HEK293 (cell line): ENCODE measurements around the gene COA8.

Experiments
- BCL11B ChIP-seq: fragments of 450-650 bp; formaldehyde crosslinking; IDR thresholded peaks from 2 replicates; pipeline ENCODE4 v1.5.1; 2016; ENCODE audit warnings: low read depth, missing biosample characterization, missing genetic modification characterization
- GLI2 ChIP-seq: fragments of 450-650 bp; formaldehyde crosslinking; IDR thresholded peaks from 2 replicates; pipeline ENCODE4; 2017; ENCODE audit warnings: missing biosample characterization, missing genetic modification characterization, low read depth, borderline replicate concordance
- GLIS1 ChIP-seq: fragments of 450-650 bp; formaldehyde crosslinking; IDR thresholded peaks from 2 replicates; pipeline ENCODE4 v1.5.1; 2016; ENCODE audit warnings: missing biosample characterization, missing genetic modification characterization
- KLF9 ChIP-seq: fragments of 450-650 bp; formaldehyde crosslinking; IDR thresholded peaks from 2 replicates; pipeline ENCODE4 v1.5.1; 2016; ENCODE audit warnings: missing biosample characterization, missing genetic modification characterization, low read depth
- OSR2 ChIP-seq: fragments of 450-650 bp; formaldehyde crosslinking; IDR thresholded peaks from 2 replicates; pipeline ENCODE4 v1.5.1; 2016; ENCODE audit warnings: missing biosample characterization, missing genetic modification characterization
- ZBTB6 ChIP-seq: fragments of 450-650 bp; formaldehyde crosslinking; IDR thresholded peaks from 2 replicates; pipeline ENCODE4 v1.5.1; 2017; ENCODE audit warnings: missing biosample characterization, missing genetic modification characterization
- ZFHX2 ChIP-seq: fragments of 450-650 bp; formaldehyde crosslinking; conservative IDR thresholded peaks from 2 replicates; pipeline ENCODE4 v1.5.1; 2016; ENCODE audit warnings: missing biosample characterization, missing genetic modification characterization
- ZNF140 ChIP-seq: fragments of 450-650 bp; formaldehyde crosslinking; IDR thresholded peaks from 2 replicates; pipeline ENCODE4 v1.5.1; 2016; ENCODE audit warnings: missing biosample characterization, missing genetic modification characterization
- ZNF157 ChIP-seq: fragments of 450-650 bp; formaldehyde crosslinking; IDR thresholded peaks from 2 replicates; pipeline ENCODE4 v1.5.1; 2016; ENCODE audit warnings: missing biosample characterization, missing genetic modification characterization
- ZNF19 ChIP-seq: fragments of 450-650 bp; formaldehyde crosslinking; IDR thresholded peaks from 2 replicates; pipeline ENCODE4; 2016; ENCODE audit warnings: missing biosample characterization, missing genetic modification characterization, low read depth
- ZNF214 ChIP-seq: fragments of 450-650 bp; formaldehyde crosslinking; IDR thresholded peaks from 2 replicates; pipeline ENCODE4 v1.5.1; 2017; ENCODE audit warnings: missing biosample characterization, mild to moderate bottlenecking, missing genetic modification characterization, borderline replicate concordance
- ZNF239 ChIP-seq: fragments of 450-650 bp; formaldehyde crosslinking; IDR thresholded peaks from 2 replicates; pipeline ENCODE4 v1.5.1; 2016; ENCODE audit warnings: missing biosample characterization, missing genetic modification characterization
- ZNF26 ChIP-seq: fragments of 450-650 bp; formaldehyde crosslinking; IDR thresholded peaks from 2 replicates; pipeline ENCODE4 v1.5.1; 2016; ENCODE audit warnings: missing biosample characterization, missing genetic modification characterization
- ZNF266 ChIP-seq: fragments of 450-650 bp; formaldehyde crosslinking; IDR thresholded peaks from 2 replicates; pipeline ENCODE4 v1.5.1; 2016; ENCODE audit warnings: missing biosample characterization, missing genetic modification characterization, low read depth
- ZNF274 ChIP-seq, 2 experiments: fragments of 200-500 bp in 1 of 2; fragments of 450-650 bp in 1 of 2; sonication (Bioruptor generic) in 1 of 2; formaldehyde crosslinking in 1 of 2; IDR thresholded peaks; 2 replicates each; pipeline versions ENCODE4 v1.5.1 to v1.6.1; 2014 to 2016; ENCODE audit warnings: borderline replicate concordance in 1 of 2, inconsistent platforms in 1 of 2, low read length in 1 of 2, missing biosample characterization in 1 of 2, missing genetic modification characterization in 1 of 2
- ZNF366 ChIP-seq: fragments of 450-650 bp; formaldehyde crosslinking; conservative IDR thresholded peaks from 2 replicates; pipeline ENCODE4 v1.5.1; 2016; ENCODE audit warnings: missing biosample characterization, missing genetic modification characterization
- ZNF37A ChIP-seq: fragments of 450-650 bp; IDR thresholded peaks from 2 replicates; pipeline ENCODE4 v1.5.1; 2018; ENCODE audit warnings: missing biosample characterization, missing genetic modification characterization
- ZNF398 ChIP-seq: fragments of 450-650 bp; formaldehyde crosslinking; IDR thresholded peaks from 2 replicates; pipeline ENCODE4 v1.5.1; 2017; ENCODE audit warnings: missing biosample characterization, missing genetic modification characterization
- ZNF404 ChIP-seq: fragments of 450-650 bp; formaldehyde crosslinking; IDR thresholded peaks from 2 replicates; pipeline ENCODE4 v1.5.1; 2017; ENCODE audit warnings: missing biosample characterization, missing genetic modification characterization
- ZNF501 ChIP-seq: fragments of 450-650 bp; formaldehyde crosslinking; IDR thresholded peaks from 2 replicates; pipeline ENCODE4 v1.5.1; 2016; ENCODE audit warnings: missing biosample characterization, missing genetic modification characterization
- ZNF558 ChIP-seq: fragments of 450-650 bp; formaldehyde crosslinking; IDR thresholded peaks from 2 replicates; pipeline ENCODE4 v1.5.1; 2016; ENCODE audit warnings: missing biosample characterization, missing genetic modification characterization
- ZNF560 ChIP-seq: fragments of 450-650 bp; formaldehyde crosslinking; IDR thresholded peaks from 2 replicates; pipeline ENCODE4 v1.5.1; 2017; ENCODE audit warnings: missing biosample characterization, missing genetic modification characterization, borderline replicate concordance
- ZNF600 ChIP-seq: fragments of 450-650 bp; formaldehyde crosslinking; IDR thresholded peaks from 2 replicates; pipeline ENCODE4 v1.5.1; 2016; ENCODE audit warnings: missing biosample characterization, missing genetic modification characterization
- ZNF660 ChIP-seq: fragments of 450-650 bp; IDR thresholded peaks from 2 replicates; pipeline ENCODE4 v1.5.1; 2018; ENCODE audit warnings: missing biosample characterization, mild to moderate bottlenecking, missing genetic modification characterization
- ZNF747 ChIP-seq: fragments of 450-650 bp; formaldehyde crosslinking; IDR thresholded peaks from 2 replicates; pipeline ENCODE4 v1.5.1; 2016; ENCODE audit warnings: missing biosample characterization, missing genetic modification characterization
- ZNF768 ChIP-seq: fragments of 450-650 bp; formaldehyde crosslinking; IDR thresholded peaks from 2 replicates; pipeline ENCODE4 v1.5.1; 2018; ENCODE audit warnings: missing biosample characterization, mild to moderate bottlenecking, missing genetic modification characterization
- ZNF791 ChIP-seq: fragments of 450-650 bp; formaldehyde crosslinking; IDR thresholded peaks from 2 replicates; pipeline ENCODE4 v1.5.1; 2016; ENCODE audit warnings: missing biosample characterization, missing genetic modification characterization
- ZSCAN23 ChIP-seq: fragments of 450-650 bp; formaldehyde crosslinking; IDR thresholded peaks from 2 replicates; pipeline ENCODE4 v1.5.1; 2016; ENCODE audit warnings: missing biosample characterization, missing genetic modification characterization
- TF ChIP-seq, protein P1 (sequence below): fragments of 450-650 bp; formaldehyde crosslinking; IDR thresholded peaks from 2 replicates; pipeline ENCODE4 v1.5.1; 2016; ENCODE audit warnings: missing biosample characterization, missing genetic modification characterization
- TF ChIP-seq, protein P2 (sequence below): fragments of 450-650 bp; formaldehyde crosslinking; IDR thresholded peaks from 2 replicates; pipeline ENCODE4 v1.5.1; 2016; ENCODE audit warnings: missing biosample characterization, missing genetic modification characterization
- TF ChIP-seq, protein P3 (sequence below): fragments of 450-650 bp; formaldehyde crosslinking; IDR thresholded peaks from 2 replicates; pipeline ENCODE4 v1.5.1; 2017; ENCODE audit warnings: missing biosample characterization, missing genetic modification characterization

The COA8 gene

GRCh38 chr14:103521951-103522563, 40.7 kb upstream of the COA8 start (continued):
- TF ChIP-seq ZNF274 (IDR thresholded peaks at IDR 0.05; ENCODE audit: low read length) (no peak), ZNF274 (tag by site-specific recombination; IDR thresholded peaks at IDR 0.05; ENCODE audit: borderline replicate concordance) (no peak), ZNF239 (tag by site-specific recombination) (no peak), ZNF501 (tag by site-specific recombination) (no peak), ZNF37A (tag by site-specific recombination) (no peak), ZNF266 (tag by site-specific recombination) (no peak), ZNF157 (tag by site-specific recombination) (no peak), GLIS1 (no peak), ZNF214 (tag by site-specific recombination) (no peak), ZNF660 (tag by site-specific recombination) (no peak), BCL11B (peak; percentile 79; the same call in 1 of the 2 replicates), KLF9 (tag by site-specific recombination) (peak; percentile 20; the same call in 1 of the 2 replicates), ZNF398 (tag by site-specific recombination) (no peak), ZBTB6 (tag by site-specific recombination) (no peak), ZSCAN23 (no peak), ZNF747 (tag by site-specific recombination) (no peak), ZNF560 (tag by site-specific recombination) (no peak), ZNF768 (tag by site-specific recombination) (no peak; the same call in 1 of the 2 replicates), GLI2 (tag by site-specific recombination) (no peak), ZNF366 (tag by site-specific recombination) (no peak), ZNF404 (tag by site-specific recombination) (no peak), ZNF140 (tag by site-specific recombination) (no peak), ZNF791 (tag by site-specific recombination) (no peak), ZNF19 (tag by site-specific recombination) (no peak), OSR2 (tag by site-specific recombination) (no peak), ZFHX2 (tag by site-specific recombination) (peak; percentile 54; the same call in 1 of the 2 replicates), ZNF600 (tag by site-specific recombination) (no peak), ZNF26 (tag by site-specific recombination) (no peak), ZNF558 (tag by site-specific recombination) (no peak)
- TF ChIP-seq, protein P1, sequence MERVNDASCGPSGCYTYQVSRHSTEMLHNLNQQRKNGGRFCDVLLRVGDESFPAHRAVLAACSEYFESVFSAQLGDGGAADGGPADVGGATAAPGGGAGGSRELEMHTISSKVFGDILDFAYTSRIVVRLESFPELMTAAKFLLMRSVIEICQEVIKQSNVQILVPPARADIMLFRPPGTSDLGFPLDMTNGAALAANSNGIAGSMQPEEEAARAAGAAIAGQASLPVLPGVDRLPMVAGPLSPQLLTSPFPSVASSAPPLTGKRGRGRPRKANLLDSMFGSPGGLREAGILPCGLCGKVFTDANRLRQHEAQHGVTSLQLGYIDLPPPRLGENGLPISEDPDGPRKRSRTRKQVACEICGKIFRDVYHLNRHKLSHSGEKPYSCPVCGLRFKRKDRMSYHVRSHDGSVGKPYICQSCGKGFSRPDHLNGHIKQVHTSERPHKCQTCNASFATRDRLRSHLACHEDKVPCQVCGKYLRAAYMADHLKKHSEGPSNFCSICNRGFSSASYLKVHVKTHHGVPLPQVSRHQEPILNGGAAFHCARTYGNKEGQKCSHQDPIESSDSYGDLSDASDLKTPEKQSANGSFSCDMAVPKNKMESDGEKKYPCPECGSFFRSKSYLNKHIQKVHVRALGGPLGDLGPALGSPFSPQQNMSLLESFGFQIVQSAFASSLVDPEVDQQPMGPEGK (tag by site-specific recombination), result peak; percentile 80
- TF ChIP-seq, protein P2, sequence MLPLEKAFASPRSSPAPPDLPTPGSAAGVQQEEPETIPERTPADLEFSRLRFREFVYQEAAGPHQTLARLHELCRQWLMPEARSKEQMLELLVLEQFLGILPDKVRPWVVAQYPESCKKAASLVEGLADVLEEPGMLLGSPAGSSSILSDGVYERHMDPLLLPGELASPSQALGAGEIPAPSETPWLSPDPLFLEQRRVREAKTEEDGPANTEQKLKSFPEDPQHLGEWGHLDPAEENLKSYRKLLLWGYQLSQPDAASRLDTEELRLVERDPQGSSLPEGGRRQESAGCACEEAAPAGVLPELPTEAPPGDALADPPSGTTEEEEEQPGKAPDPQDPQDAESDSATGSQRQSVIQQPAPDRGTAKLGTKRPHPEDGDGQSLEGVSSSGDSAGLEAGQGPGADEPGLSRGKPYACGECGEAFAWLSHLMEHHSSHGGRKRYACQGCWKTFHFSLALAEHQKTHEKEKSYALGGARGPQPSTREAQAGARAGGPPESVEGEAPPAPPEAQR (tag by site-specific recombination), result no peak
- TF ChIP-seq, protein P3, sequence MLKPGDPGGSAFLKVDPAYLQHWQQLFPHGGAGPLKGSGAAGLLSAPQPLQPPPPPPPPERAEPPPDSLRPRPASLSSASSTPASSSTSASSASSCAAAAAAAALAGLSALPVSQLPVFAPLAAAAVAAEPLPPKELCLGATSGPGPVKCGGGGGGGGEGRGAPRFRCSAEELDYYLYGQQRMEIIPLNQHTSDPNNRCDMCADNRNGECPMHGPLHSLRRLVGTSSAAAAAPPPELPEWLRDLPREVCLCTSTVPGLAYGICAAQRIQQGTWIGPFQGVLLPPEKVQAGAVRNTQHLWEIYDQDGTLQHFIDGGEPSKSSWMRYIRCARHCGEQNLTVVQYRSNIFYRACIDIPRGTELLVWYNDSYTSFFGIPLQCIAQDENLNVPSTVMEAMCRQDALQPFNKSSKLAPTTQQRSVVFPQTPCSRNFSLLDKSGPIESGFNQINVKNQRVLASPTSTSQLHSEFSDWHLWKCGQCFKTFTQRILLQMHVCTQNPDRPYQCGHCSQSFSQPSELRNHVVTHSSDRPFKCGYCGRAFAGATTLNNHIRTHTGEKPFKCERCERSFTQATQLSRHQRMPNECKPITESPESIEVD (tag by site-specific recombination), result no peak
